ENCODE measurements around the gene ASIP. TPM values are rescaled to one million over a fixed set of nuclear protein-coding genes. Genes with fewer than 3 reads are reported as not detected.

Gene ASIP
- total and polyA plus RNA-seq, 2 of the 13 experiments (the other 11 are each of a cell fraction or from before 2014, with no cell fraction given) = not detected

DNA sequence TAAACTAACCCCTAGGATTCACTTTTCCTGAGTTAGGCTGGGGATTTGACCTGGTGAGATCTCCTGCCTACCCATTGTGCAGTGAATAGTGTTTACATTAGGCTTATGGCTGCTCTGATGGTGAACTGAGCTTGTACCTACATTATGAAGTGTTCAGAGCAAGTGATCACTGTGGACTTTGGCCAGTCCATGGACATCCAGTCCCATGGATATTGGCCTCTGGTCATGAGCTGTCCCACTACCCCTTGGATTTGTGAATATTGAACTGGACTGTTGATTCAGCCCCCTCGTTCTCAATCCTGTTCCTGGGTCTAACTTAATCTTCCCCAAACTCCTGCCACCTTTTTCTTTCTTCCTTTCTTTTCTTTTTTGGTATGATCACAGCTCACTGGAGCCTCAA is 13.8 kb downstream of the ASIP start (continued):
- TF ChIP-seq, protein P1, sequence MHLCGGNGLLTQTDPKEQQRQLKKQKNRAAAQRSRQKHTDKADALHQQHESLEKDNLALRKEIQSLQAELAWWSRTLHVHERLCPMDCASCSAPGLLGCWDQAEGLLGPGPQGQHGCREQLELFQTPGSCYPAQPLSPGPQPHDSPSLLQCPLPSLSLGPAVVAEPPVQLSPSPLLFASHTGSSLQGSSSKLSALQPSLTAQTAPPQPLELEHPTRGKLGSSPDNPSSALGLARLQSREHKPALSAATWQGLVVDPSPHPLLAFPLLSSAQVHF (CRISPR knock-in tag; IDR thresholded peaks at IDR 0.05) = no peak
- TF ChIP-seq ZNF460 (CRISPR knock-in tag; IDR thresholded peaks at IDR 0.05; ENCODE audit: borderline replicate concordance) = no peak
- TF ChIP-seq EZH2 (conservative IDR thresholded peaks at IDR 0.05; ENCODE audit: low read depth, low read length) = no peak
- TF ChIP-seq ZNF816 (CRISPR knock-in tag; IDR thresholded peaks at IDR 0.05; ENCODE audit: borderline replicate concordance) = no peak
- TF ChIP-seq, protein P2, sequence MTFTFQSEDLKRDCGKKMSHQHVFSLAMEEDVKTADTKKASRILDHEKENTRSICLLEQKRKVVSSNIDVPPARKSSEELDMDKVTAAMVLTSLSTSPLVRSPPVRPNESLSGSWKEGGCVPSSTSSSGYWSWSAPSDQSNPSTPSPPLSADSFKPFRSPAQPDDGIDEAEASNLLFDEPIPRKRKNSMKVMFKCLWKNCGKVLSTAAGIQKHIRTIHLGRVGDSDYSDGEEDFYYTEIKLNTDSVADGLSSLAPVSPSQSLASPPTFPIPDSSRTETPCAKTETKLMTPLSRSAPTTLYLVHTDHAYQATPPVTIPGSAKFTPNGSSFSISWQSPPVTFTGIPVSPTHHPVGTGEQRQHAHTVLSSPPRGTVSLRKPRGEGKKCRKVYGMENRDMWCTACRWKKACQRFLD (CRISPR knock-in tag; IDR thresholded peaks at IDR 0.05; ENCODE audit: borderline replicate concordance) = no peak
- no peak; the same call in 1 of the 2 replicates for TF ChIP-seq WIZ (CRISPR knock-in tag; IDR thresholded peaks at IDR 0.05)
- TF ChIP-seq, protein P3, sequence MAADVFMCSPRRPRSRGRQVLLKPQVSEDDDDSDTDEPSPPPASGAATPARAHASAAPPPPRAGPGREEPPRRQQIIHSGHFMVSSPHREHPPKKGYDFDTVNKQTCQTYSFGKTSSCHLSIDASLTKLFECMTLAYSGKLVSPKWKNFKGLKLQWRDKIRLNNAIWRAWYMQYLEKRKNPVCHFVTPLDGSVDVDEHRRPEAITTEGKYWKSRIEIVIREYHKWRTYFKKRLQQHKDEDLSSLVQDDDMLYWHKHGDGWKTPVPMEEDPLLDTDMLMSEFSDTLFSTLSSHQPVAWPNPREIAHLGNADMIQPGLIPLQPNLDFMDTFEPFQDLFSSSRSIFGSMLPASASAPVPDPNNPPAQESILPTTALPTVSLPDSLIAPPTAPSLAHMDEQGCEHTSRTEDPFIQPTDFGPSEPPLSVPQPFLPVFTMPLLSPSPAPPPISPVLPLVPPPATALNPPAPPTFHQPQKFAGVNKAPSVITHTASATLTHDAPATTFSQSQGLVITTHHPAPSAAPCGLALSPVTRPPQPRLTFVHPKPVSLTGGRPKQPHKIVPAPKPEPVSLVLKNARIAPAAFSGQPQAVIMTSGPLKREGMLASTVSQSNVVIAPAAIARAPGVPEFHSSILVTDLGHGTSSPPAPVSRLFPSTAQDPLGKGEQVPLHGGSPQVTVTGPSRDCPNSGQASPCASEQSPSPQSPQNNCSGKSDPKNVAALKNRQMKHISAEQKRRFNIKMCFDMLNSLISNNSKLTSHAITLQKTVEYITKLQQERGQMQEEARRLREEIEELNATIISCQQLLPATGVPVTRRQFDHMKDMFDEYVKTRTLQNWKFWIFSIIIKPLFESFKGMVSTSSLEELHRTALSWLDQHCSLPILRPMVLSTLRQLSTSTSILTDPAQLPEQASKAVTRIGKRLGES (CRISPR knock-in tag; IDR thresholded peaks at IDR 0.05; ENCODE audit: borderline replicate concordance) = no peak
- 0 out of 2 replicates have a peak, but pooled peaks have one; percentile 35 for TF ChIP-seq HDAC2 (CRISPR knock-in tag; IDR thresholded peaks at IDR 0.05)
- TF ChIP-seq IRX3 (CRISPR knock-in tag; IDR thresholded peaks at IDR 0.05; ENCODE audit: borderline replicate concordance, low read depth) = no peak
- TF ChIP-seq MTF2 (CRISPR knock-in tag; IDR thresholded peaks at IDR 0.05; ENCODE audit: borderline replicate concordance) = no peak
- peak; percentile 48; the same call in 1 of the 2 replicates for TF ChIP-seq KDM4B (CRISPR knock-in tag; IDR thresholded peaks at IDR 0.05)
- TF ChIP-seq NCOA5 (CRISPR knock-in tag; IDR thresholded peaks at IDR 0.05) = no peak
- no peak for TF ChIP-seq ATAD3A (CRISPR knock-in tag; IDR thresholded peaks at IDR 0.05)
- no peak for TF ChIP-seq ZNF136 (CRISPR knock-in tag; IDR thresholded peaks at IDR 0.05; ENCODE audit: low read depth)
- TF ChIP-seq HNRNPUL1 (IDR thresholded peaks at IDR 0.05; ENCODE audit: low read depth, low read length) = no peak
- TF ChIP-seq, protein P4, sequence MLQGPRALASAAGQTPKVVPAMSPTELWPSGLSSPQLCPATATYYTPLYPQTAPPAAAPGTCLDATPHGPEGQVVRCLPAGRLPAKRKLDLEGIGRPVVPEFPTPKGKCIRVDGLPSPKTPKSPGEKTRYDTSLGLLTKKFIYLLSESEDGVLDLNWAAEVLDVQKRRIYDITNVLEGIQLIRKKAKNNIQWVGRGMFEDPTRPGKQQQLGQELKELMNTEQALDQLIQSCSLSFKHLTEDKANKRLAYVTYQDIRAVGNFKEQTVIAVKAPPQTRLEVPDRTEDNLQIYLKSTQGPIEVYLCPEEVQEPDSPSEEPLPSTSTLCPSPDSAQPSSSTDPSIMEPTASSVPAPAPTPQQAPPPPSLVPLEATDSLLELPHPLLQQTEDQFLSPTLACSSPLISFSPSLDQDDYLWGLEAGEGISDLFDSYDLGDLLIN (CRISPR knock-in tag; IDR thresholded peaks at IDR 0.05; ENCODE audit: borderline replicate concordance) = no peak
- TF ChIP-seq, protein P5, sequence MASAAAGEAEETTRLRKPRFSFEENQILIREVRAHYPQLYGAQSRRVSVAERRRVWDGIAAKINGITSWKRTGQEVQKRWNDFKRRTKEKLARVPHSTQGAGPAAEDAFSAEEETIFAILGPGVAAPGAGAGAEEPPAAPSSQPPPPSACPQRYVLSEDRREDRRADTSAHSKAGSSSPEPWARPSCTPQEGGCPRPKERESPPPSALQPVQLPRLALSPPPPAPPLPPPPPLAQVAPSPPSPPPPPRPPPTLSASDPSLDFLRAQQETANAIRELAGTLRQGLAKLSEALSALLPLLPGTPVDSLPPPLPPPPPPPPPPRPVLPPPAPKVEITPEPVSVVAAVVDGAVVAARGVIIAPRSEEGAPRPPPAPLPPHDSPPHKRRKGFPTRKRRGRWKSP (CRISPR knock-in tag; IDR thresholded peaks at IDR 0.05) = no peak
- no peak for TF ChIP-seq FOXK1 (CRISPR knock-in tag; IDR thresholded peaks at IDR 0.05; ENCODE audit: borderline replicate concordance, low read depth)
- TF ChIP-seq SSRP1 (CRISPR knock-in tag; IDR thresholded peaks at IDR 0.05) = no peak
- TF ChIP-seq ZFP41 (CRISPR knock-in tag; IDR thresholded peaks at IDR 0.05; ENCODE audit: borderline replicate concordance) = no peak
- no peak for TF ChIP-seq NR3C1 (CRISPR knock-in tag; IDR thresholded peaks at IDR 0.05)
- TF ChIP-seq SP2 (CRISPR knock-in tag; IDR thresholded peaks at IDR 0.05) = no peak
- peak; percentile 65; the same call in 1 of the 2 replicates for TF ChIP-seq FOXO1 (CRISPR knock-in tag; IDR thresholded peaks at IDR 0.05)
- no peak for TF ChIP-seq NFYB (CRISPR knock-in tag; IDR thresholded peaks at IDR 0.05)
- no peak for TF ChIP-seq ZNF776 (CRISPR knock-in tag; IDR thresholded peaks at IDR 0.05)
- peak; percentile 72 for TF ChIP-seq RARA (CRISPR knock-in tag; IDR thresholded peaks at IDR 0.05)

Measured in HepG2 (cell line).